Measurements from ENCODE around the gene ANTKMT.

- no peak for TF ChIP-seq MAX (IDR thresholded peaks at IDR 0.05)
- TF ChIP-seq CTCF (IDR thresholded peaks at IDR 0.05; ENCODE audit: low read depth, low read length, missing input control), result no peak
- no peak for TF ChIP-seq FOXA1 (IDR thresholded peaks at IDR 0.05)
- TF ChIP-seq RAD21 (IDR thresholded peaks at IDR 0.05), result no peak
- no peak for TF ChIP-seq GABPA (IDR thresholded peaks at IDR 0.05 in 1 of 2, conservative IDR thresholded peaks at IDR 0.05 in 1 of 2)
- no peak for TF ChIP-seq RXRA (IDR thresholded peaks at IDR 0.05)
- TF ChIP-seq ATF3 (IDR thresholded peaks at IDR 0.05), result no peak
- TF ChIP-seq TAF1 (conservative IDR thresholded peaks at IDR 0.05), result no peak
- TF ChIP-seq ZBTB33 (IDR thresholded peaks at IDR 0.05), result no peak
Measured at GRCh38 chr16:674214-674881, 46.6 kb upstream of the ANTKMT start.

All from liver (tissue), 3 donors.